GM23248 (cell line): Measurements from ENCODE around the gene MCOLN3.

ENCODE experiments used
- EZH2 ChIP-seq: fragments of 200-600 bp; sonication (generic); IDR thresholded peaks from 2 replicates; pipeline ENCODE4 v1.6.1; 2018; ENCODE audit warnings: antibody characterized with exemption, mild to moderate bottlenecking; ENCODE audit not compliant: insufficient read depth, poor library complexity, severe bottlenecking
- EZH2phosphoT487 ChIP-seq: fragments of 200-600 bp; sonication (generic); IDR thresholded peaks from 2 replicates; pipeline ENCODE4 v1.6.1; 2018; ENCODE audit warnings: antibody characterized with exemption, moderate library complexity, mild to moderate bottlenecking, low read depth; ENCODE audit not compliant: insufficient read depth

- no peak for TF ChIP-seq EZH2phosphoT487
- no peak for TF ChIP-seq EZH2
Measured at GRCh38 chr1:85059563-85059962, 11.3 kb upstream of the MCOLN3 start.
